GM21515 (cell line): Measurements from ENCODE around the gene RNF145.

Experiments used
- ATAC-seq: cut with Tn5 transposase; IDR thresholded peaks from one replicate; pipeline ENCODE4 v1.9.1; 2021; ENCODE audit not compliant: unreplicated experiment

Gene RNF145

GRCh38 chr5:159198063-159199036 is 11.0 kb downstream of the RNF145 start:
- ATAC-seq, result peak; percentile 90

DNA sequence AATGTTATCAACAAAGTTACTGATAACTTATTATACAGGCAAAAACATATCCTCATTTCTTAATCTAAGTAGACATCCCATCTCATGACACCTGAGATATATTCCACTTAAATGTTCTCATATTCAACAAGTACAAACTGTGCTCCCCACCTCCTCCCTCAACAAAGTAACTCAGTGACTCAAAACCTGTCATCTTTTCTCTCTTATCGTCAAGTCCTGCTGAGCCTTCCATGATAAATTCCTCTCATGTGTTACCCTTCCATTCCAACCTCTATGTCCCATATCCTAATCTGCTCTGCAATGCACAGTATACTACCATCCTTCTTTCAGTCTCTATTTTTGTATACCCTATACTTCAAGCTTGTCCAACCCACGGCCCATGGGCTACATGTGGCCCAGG is 13.6 kb downstream of the RNF145 start:
- ATAC-seq, result no peak

DNA sequence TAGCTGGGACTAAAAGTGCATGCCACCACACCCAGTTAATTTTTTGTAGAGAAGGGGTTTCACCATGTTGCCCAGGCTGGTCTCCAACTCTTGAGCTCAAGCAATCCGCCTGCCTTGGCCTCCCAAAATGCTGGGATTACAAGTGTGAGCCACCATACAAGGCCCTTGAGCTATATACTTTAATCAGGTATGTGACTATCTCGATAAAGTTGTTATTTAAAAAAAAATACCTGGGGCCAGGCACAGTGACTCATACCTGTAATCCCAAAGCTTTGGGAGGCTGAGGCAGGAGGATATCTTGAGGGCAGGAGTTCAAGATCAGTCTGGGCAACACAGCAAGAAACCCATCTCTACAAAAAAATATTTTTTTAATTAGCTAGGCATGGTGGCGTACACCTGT is 19.2 kb downstream of the RNF145 start:
- no peak for ATAC-seq

DNA sequence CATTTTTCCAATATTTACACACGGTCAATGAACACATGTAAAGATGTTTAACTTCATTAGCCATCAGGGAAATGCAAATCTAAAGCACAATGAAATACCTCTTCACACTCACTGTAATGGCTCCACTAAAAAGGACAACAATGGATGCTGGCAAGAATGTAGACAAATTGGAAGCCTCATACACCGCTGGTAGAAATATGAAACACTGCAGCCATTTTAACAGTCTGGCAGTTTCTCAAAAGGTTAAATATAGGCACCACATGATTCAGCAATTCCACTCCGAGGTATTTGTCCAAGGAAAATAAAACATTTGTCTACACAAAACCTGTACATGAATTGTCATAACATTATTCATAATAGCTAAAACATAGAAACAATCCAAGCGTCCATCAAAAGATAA is 20.0 kb downstream of the RNF145 start:
- ATAC-seq, result no peak

GRCh38 chr5:159187719-159188118 is 21.6 kb downstream of the RNF145 start:
- ATAC-seq, result no peak

GRCh38 chr5:159186319-159186718 is 23.0 kb downstream of the RNF145 start:
- ATAC-seq, result no peak

DNA sequence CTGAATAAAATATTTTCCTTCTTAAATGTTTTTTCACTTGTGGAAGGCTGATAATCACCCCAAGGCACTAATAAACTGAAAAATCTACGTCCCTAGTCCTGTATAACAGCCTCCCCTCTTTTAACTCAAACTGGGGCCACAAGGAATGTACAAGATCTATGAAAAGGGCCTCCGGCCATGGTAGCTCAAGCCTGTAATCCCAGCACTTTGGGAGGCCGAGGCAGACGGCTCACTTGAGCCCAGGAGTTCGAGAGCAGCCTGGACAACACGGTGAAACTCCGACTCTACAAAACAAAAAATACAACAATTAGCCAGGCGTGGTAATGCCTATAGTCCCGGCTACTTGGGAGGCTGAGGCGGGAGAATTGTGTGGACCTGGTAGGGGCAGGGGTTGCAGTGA is 23.6 kb downstream of the RNF145 start:
- ATAC-seq, result no peak

- no peak for ATAC-seq
Observed at GRCh38 chr5:159184858-159185381, 24.4 kb downstream of the RNF145 start.

DNA sequence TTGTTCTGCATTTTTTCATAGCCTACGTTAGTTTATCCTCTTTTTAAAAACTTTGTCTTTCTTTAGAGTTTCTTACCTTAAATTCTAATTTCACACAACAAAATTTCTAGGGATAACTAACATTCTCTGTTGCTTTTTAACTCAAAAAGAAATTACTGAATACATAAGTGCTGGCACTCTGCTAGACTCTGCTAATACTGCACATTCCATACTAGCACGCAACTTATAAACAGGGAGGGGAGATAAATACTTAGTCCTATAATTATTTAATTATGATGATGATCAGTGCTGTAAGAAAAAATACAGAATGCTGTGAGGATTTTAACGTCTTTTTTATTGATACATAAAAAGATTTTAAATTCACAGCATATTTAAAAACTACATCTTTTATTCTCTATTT is 25.1 kb downstream of the RNF145 start:
- no peak for ATAC-seq

- no peak for ATAC-seq
Observed at GRCh38 chr5:159183247-159183646, 26.1 kb downstream of the RNF145 start.

GRCh38 chr5:159182691-159183090 is 26.7 kb downstream of the RNF145 start:
- no peak for ATAC-seq

DNA sequence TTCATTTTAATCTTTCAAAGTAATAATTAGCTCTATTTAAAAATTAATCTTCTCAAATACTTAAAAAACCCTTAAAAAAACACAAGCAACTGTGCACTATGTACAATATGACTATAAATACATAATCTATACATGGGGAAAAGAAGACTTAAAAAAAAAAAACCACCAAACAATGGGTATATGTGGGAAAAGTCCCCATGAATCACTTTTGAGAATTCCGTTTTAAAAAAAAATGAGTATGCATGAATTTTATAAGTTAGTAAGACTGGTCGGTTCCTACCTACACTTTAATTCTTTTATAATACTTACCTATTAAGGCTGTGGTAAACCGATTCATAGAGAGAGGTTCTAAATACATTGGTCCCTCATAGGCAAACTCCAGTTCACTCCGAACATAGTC is 27.7 kb downstream of the RNF145 start:
- ATAC-seq, result no peak

DNA sequence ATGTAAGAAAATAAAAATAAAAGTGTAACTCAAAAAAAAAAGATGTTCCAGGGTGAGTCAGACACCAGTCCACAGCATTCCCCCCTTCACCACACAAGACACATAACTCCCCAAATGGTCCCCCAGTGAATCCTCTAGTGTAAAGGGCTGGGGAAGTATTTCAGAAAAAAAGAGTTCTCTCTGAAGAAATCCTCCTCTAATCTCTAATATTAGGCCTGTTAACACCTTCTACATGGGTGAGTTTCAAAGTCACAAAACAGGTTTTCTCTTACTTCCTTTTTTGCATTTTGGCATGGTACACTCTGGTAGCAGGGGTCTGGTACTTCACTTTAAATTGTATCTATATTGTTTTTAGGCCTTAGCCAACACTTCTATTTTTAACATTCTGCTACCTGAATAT is 28.2 kb downstream of the RNF145 start:
- ATAC-seq, result peak; percentile 49

DNA sequence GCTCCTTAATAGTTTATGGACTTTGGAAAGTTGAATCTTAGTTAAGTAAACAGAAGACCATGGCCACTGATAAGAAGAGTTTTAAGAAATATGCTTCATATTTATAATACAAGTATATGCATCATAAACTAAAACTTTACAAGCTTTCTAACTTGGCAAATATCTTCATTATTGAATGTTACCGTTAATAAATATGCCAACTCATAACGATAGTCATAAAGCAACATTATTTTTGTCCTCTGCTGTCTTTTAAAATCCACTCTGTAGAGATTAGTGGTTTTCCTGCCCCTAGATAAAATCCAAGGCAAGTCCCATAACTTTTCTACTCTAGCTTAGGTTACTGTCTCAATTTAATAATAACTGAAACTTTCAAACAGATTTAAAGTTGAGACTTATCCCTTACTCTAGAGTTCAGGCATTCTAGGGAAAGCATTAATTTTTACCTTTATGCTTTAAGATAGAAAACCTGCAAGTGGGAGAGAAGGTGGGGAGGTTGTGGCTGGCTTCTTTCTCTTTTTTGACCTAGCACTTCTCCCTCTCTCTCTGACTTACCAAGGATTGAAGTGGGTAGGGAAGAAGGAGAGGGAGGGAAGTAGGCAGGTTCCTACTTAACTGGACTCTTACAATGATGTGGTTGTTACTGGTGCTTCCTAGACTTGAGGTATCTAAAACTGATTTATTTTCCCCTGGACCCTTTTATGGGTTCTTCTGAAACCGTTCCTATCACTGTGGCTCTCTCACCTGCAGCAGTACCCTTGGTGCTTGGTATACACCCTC is 29.6 kb downstream of the RNF145 start:
- no peak for ATAC-seq

DNA sequence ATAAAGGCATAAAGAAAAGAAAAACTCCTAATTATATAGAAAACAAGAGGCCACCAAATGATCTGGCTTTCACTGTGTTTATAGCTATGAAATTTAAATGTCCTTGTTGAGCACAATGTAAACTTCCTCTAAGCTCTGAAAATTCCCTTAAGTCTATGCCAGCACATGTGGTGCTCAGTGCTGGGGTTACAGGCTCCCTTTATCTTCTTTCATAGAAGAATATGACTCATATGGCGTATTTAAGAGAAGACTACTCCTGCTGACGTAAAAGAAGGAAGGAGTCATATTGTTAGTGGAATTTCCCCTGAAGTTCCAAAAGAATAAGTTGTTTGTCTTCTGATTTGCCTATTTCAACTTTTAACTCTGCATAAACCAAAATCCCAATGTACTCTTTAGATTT is 30.4 kb downstream of the RNF145 start:
- peak; percentile 64 for ATAC-seq

DNA sequence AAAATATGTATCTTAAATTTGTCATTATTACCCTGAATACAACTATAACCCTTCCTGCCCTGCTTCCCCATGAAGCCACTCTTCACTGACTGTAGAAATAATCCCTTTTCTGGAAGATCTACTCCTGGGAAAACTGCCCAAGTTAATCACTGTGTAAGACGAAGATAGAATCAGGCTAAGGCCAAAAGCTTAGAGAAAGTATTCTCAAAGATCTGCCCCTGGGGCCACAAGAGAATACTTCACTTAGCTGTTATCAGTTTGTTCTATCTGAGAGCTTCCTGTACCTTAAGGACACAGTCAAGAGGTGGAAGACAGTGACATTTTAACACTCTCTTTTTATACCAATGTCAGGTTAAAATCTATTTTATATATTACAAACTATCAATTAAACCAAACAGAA is 33.8 kb downstream of the RNF145 start:
- ATAC-seq, result no peak

GRCh38 chr5:159174511-159175168 is 34.7 kb downstream of the RNF145 start:
- ATAC-seq, result no peak

- ATAC-seq, result no peak
Observed at GRCh38 chr5:159171274-159171673, 38.1 kb downstream of the RNF145 start.

- ATAC-seq, result no peak
Observed at GRCh38 chr5:159170021-159170420, 39.3 kb downstream of the RNF145 start.

DNA sequence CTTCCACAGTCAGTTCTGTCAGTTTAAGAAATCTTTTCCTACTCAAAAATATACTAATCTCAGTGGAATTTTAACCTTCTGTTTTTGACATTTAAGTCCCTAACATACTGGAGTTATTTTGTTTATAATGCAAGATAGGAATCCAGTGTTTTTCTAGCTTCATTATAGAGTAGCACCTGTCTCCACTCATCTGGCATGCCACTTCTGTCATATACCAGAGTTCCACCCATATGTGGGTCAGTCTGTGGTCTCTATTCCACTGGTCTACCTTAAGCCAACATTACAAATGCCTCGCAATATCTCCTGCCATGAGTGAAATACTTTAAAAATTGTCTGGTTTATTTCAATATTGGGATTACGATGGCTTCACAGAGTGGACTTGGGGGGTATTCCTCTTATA is 42.9 kb downstream of the RNF145 start:
- ATAC-seq, result no peak

GRCh38 chr5:159163701-159164046 is 45.7 kb downstream of the RNF145 start:
- no peak for ATAC-seq
